GM12801 (cell line): ENCODE measurements around the gene WDR31.

Source experiments
- TF ChIP-seq, protein P1 (sequence below): IDR thresholded peaks from one replicate; pipeline ENCODE4 v1.5.1; 2011; ENCODE audit warnings: control low read depth; ENCODE audit not compliant: insufficient read length; ENCODE audit errors: extremely low read depth

Gene WDR31

DNA sequence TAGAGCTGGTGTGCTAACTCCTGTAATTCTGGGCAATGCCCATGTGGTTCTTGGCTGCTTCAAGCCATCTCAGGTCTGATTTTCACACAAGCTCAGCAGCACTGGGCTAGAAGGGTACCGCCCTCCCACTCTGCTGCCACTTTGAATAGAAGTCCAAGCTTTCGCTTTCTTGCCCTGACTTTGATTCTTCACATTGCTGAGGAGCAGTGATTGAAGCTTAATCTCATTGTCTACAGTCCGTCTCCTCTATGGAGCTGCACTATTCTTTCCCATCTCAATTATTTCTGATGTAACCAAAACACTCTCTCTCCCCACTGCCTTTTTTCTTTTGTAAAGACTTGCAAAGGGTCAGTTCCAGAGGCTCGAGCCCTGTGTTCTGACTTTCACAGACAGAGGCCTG is 24.0 kb downstream of the WDR31 start:
- TF ChIP-seq, protein P1, sequence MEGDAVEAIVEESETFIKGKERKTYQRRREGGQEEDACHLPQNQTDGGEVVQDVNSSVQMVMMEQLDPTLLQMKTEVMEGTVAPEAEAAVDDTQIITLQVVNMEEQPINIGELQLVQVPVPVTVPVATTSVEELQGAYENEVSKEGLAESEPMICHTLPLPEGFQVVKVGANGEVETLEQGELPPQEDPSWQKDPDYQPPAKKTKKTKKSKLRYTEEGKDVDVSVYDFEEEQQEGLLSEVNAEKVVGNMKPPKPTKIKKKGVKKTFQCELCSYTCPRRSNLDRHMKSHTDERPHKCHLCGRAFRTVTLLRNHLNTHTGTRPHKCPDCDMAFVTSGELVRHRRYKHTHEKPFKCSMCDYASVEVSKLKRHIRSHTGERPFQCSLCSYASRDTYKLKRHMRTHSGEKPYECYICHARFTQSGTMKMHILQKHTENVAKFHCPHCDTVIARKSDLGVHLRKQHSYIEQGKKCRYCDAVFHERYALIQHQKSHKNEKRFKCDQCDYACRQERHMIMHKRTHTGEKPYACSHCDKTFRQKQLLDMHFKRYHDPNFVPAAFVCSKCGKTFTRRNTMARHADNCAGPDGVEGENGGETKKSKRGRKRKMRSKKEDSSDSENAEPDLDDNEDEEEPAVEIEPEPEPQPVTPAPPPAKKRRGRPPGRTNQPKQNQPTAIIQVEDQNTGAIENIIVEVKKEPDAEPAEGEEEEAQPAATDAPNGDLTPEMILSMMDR: no peak

GRCh38 chr9:113315231-113315630 is 24.8 kb downstream of the WDR31 start:
- TF ChIP-seq, protein P1: no peak

- TF ChIP-seq, protein P1: no peak
These were observed 26.8 kb downstream of the WDR31 start for GRCh38 chr9:113313261-113313660.

GRCh38 chr9:113311961-113312360 is 28.1 kb downstream of the WDR31 start:
- TF ChIP-seq, protein P1: no peak

DNA sequence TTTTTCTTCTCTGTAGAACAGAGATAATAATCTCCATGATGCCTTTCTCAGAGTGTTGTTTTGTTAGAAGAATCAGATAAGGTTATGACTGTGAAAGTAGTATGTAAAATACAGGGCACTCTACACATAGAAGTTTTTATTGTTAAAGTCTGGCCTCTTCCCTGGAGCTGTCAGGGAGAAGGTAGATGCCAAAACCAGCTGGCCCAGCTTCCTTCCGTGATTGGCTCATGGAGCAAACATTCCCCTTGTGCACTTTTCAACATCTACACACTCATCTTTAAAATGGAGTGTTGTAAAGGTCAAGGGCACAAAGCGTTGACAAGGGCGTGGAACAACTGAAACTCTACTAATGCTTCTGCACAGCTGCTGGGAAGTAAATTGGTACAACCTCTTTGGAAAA is 29.5 kb downstream of the WDR31 start:
- TF ChIP-seq, protein P1: no peak

GRCh38 chr9:113309204-113309813 is 30.8 kb downstream of the WDR31 start:
- TF ChIP-seq, protein P1: no peak

GRCh38 chr9:113307396-113307975 is 32.6 kb downstream of the WDR31 start:
- TF ChIP-seq, protein P1: no peak

DNA sequence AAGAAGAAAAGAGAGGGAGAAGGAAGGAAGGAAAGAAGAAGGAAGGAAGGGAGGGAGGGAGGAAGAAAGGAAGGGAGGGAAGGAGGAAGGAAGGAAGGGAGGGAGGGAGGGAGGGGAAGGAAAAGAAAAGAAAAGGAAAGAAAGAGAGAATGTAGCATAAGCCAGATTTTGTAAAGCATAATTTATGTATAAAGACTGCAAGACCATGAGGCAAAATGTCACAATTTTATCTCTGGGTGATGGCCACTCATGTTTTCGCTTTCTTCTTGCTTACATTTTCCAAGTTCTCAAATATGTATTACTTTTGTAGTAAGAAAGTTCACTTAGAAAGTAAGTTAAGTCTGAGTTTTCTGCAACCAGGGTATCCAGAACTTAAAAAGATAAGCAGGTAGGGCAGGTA is 33.5 kb downstream of the WDR31 start:
- TF ChIP-seq, protein P1: no peak
